A549 (cell line): ENCODE measurements around the gene BGLAP.

Experiments
- CHD2 ChIP-seq: fragments of 150-350 bp; IDR thresholded peaks from 2 replicates; pipeline ENCODE4 v1.6.1; 2014; ENCODE audit warnings: low read length; ENCODE audit not compliant: partially characterized antibody
- CTCF ChIP-seq: fragments of >200 bp; sonication (Bioruptor Twin); formaldehyde crosslinking; IDR thresholded peaks from 3 replicates; pipeline ENCODE4 v1.5.1; 2016
- EP300 ChIP-seq, 2 experiments: fragments of >200 bp; sonication (Bioruptor Twin); formaldehyde crosslinking; IDR thresholded peaks; 2 replicates in 1 of 2; 3 replicates in 1 of 2; pipeline ENCODE4 v1.6.1; 2016 to 2017
- HES2 ChIP-seq: fragments of >200 bp; sonication (Bioruptor Twin); formaldehyde crosslinking; IDR thresholded peaks from 2 replicates; pipeline ENCODE4 v1.6.1; 2016
- HOXB5 ChIP-seq: fragments of 250-450 bp; sonication (Bioruptor Pico); IDR thresholded peaks from 2 replicates; pipeline ENCODE4 v1.5.0; 2020; ENCODE audit warnings: mild to moderate bottlenecking, moderate library complexity
- JUNB ChIP-seq: fragments of >200 bp; sonication (Bioruptor Twin); formaldehyde crosslinking; IDR thresholded peaks from 2 replicates; pipeline ENCODE4 v1.6.1; 2016
- MAX ChIP-seq: IDR thresholded peaks from 2 replicates; pipeline ENCODE4 v1.6.1; 2012
- MAZ ChIP-seq: fragments of 150-350 bp; IDR thresholded peaks from 2 replicates; pipeline ENCODE4 v1.6.1; 2014; ENCODE audit warnings: antibody characterized with exemption, low read depth, low read length, borderline replicate concordance
- POLR2A ChIP-seq: IDR thresholded peaks from 2 replicates; pipeline ENCODE4 v1.6.1; 2012; ENCODE audit warnings: mild to moderate bottlenecking, low read length
- REST ChIP-seq: fragments of 200-600 bp; sonication (generic); IDR thresholded peaks from 2 replicates; pipeline ENCODE4 v1.6.1; 2016; ENCODE audit warnings: antibody characterized with exemption, mild to moderate bottlenecking, moderate library complexity
- RFX5 ChIP-seq: fragments of 450-650 bp; IDR thresholded peaks from 2 replicates; pipeline ENCODE4 v1.7.1; 2014; ENCODE audit warnings: antibody characterized with exemption, mild to moderate bottlenecking, moderate library complexity
- TP53 ChIP-seq: fragments of 250-450 bp; sonication (Bioruptor Pico); IDR thresholded peaks from 2 replicates; pipeline ENCODE4 v1.5.0; 2021; ENCODE audit warnings: mild to moderate bottlenecking, moderate library complexity
- ZC3H11A ChIP-seq: fragments of 450-650 bp; IDR thresholded peaks from 2 replicates; pipeline ENCODE4 v1.6.1; 2014; ENCODE audit warnings: antibody characterized with exemption, mild to moderate bottlenecking
- ZFP36 ChIP-seq: fragments of 450-650 bp; IDR thresholded peaks from 2 replicates; pipeline ENCODE4 v1.6.1; 2014; ENCODE audit warnings: borderline replicate concordance; ENCODE audit not compliant: partially characterized antibody

- TF ChIP-seq POLR2A (no peak), RFX5 (no peak), MAZ (no peak), REST (no peak), ZC3H11A (no peak), HES2 (no peak), JUNB (no peak), ZFP36 (no peak), CTCF (no peak), TP53 (no peak), CHD2 (no peak), MAX (no peak), HOXB5 (CRISPR knock-in tag) (no peak), EP300 (IDR thresholded peaks at IDR 0.05) (no peak)
These were observed 16.9 kb downstream of the BGLAP start for GRCh38 chr1:156258859-156259258.
